ENCODE measurements around the gene CCDC47.

CCDC47 gene

GRCh38 chr17:63696381-63696961, 76.9 kb downstream of the CCDC47 start:
- ATAC-seq = no peak

- ATAC-seq = no peak
These were observed 77.5 kb downstream of the CCDC47 start for GRCh38 chr17:63695889-63696288.

All from activated CD4-positive, CD25-positive, alpha-beta regulatory T cell treated with anti-CD3 and anti-CD28 coated beads, Interleukin-2, amount 50 U/mL, for 24 hours (primary cell).